ENCODE results near the gene CYTH1.
"Not testable (repeated sequence)": the region's sequence is repeated elsewhere in the genome, so short reads cannot be mapped to it uniquely, and the experiment has no call there.

Gene CYTH1

DNA sequence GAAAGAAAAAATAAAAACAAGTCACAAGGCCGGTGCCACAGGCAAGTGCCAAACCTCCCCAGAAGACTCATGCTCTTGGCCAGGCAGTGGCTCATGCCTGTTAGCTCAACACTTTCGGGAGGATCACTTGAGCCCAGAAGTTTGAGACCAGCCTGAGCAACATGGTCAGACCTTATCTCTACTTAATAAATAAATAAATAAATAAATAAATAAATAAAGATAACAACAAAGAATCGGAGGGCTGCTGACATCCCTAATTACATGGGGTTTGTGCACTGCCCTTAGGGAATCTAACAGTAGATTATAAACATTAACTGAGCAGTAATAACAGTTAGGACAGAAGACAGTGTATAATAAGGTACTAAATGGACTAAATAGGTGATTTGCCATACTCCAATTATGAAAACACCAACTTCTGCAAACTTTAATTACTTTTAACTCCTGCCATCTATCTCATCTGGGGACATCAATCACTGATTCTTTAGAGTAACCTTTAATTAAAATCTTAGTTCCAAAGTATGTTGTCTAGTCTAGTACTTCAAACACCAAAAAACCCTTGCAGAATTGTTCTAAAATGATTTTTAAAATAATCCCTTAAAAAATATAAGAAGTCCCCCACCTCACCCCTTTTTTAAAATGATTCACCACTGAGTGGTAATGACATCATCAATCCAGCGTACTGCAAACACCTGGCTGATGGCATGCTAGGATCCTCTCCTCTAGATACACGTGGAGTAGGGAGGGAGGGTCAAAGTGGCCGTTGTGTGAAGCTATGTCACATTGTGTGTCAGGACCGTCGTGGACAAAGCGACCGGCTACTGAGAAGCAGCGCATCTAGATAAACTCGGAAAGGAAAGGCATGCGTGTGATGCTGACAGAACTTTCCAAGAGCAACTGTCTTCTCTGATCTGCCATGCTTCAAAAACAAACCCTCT lies 28.5 kb downstream of the CYTH1 start:
- DNase-seq, result peak; percentile 16

DNA sequence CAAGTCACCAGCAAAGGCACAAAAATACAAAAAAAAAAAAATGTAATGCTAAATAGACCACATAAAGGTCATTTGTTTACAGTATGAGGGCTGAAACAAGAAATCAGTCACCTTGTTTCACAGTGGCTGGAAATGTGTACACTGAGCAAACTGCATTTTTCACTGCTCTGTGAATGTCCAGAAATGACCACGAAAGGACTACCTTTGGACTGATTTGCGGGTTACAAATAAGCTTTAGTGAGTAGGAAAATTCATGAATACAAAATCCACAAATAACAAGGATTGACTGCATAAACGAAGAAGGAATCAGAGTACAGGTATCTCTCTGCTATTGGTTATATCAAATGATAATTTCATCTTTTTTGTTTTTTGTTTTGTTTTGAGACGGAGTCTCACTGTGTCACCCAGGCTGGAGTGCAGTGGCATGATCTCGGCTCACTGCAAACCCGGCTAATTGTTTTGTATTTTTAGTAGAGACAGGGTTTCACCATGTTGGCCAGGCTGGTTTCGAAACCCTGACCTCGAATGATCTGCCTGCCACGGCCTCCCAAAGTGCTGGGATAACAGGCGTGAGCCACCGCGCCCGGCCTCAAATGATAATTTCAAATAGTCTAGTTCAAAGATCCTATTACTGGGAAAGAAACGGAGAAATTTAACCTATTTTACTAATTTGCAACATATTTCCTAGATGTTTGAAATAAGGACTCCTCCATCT lies 30.5 kb downstream of the CYTH1 start:
- DNase-seq, result no peak

DNA sequence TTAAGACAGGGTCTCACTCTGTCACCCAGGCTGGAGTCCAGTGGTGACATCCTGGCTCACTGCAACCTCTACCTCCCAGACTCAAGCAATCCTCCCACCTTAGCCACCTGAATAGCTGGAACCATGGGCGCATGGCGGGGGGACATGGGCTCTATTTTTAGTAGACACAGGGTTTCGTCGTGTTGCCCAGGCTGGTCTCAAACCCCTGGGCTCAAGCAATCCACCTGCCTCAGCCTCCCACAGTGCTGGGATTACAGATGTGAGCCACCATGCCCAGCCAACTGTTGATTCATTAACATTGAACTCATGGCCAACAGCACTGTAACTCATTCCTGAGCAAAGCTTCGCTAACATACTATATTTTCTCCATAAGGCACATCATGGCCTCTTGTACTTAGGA lies 31.1 kb downstream of the CYTH1 start:
- DNase-seq, result not testable (repeated sequence)

DNA sequence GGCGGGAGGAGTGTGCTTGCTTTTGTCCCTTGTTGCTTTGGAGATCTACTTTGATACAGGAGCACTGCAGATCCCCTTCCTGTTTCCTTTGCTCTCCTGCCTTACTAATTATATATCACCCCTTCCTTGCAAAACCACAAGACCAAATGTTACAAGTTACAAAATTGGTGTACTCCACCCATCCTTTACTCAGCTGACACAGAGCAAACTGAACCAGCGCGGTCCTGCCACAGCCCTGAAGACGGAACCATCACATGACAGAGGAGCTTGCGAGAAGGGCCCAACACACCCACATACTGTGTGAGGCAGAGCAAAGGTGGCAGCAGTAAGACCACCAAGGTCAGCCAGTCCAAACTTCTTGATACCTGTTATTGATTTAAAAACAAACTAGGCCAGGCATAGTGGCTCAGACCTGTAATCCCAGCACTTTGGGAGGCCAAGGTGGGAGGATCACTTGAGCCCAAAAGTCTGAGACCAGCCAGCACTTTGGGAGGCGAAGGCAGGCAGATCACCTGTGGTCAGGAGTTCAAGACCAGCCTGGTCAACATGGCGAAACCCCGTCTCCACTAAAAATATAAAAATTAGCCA lies 33.2 kb downstream of the CYTH1 start:
- peak; percentile 55 for DNase-seq

DNA sequence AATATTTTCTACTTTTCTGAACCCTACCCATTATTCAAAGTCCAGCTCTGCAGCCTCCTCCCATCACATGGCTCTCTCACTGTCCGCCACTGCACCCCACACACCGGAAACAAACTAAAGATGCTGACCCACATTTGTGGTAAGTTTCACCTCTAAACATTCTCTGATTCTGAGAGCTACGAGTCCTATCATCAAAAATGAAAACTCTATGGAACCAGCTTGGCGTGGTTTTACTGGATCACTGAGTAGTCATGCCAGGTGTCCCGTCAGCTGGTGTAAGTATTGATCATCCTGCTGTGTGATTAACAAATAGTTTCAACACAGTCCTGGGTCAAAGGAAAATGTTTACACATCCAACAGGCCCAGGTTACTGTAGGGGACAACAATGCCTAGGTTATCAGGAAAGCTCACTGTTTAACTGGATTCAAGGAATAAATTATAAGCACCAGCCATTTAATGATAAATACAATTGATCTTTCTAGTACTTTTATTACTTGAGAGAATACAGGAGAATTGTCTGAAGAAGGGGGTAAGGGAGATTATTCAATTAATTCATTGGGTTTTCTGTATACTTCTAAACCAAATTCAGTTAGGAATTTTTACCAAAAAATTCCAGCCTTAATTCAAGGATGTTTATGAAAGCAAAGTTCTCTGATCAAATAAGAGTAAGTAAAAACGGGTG lies 33.9 kb downstream of the CYTH1 start:
- DNase-seq, result no peak

DNA sequence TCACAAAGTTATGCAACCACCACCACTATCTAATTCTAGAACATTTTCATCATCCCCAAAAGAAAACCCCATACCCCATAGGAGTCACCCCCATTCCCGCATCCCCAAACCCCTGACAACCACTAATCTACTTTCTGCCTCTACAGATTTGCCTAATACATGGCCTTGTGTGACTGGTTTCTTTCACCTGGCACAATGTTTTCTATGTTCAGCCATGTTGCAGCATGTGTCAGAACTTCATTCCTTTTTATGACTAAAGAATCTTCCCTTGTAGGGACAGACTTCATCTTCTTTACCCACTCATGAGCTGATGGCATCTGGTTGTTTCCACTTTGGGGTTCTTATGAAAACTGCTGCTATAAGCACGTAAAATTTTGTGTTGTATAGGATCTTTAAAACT lies 34.6 kb downstream of the CYTH1 start:
- no peak for DNase-seq

DNA sequence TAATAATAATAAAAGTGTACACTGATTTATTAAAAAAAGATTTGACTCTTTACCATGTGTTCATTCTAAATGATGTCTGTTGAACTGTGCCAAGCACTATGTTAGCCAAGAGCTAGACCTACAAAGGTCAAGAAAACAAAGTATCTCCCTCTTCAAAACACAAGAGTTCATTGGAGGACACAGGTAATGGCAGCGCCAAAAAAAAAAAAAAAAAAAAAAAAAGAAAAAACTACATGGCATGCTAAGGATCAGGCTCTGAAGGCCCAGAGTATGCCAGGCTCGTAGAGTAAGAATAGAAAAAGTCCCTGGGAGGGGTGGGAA lies 35.2 kb downstream of the CYTH1 start:
- no peak for DNase-seq

DNA sequence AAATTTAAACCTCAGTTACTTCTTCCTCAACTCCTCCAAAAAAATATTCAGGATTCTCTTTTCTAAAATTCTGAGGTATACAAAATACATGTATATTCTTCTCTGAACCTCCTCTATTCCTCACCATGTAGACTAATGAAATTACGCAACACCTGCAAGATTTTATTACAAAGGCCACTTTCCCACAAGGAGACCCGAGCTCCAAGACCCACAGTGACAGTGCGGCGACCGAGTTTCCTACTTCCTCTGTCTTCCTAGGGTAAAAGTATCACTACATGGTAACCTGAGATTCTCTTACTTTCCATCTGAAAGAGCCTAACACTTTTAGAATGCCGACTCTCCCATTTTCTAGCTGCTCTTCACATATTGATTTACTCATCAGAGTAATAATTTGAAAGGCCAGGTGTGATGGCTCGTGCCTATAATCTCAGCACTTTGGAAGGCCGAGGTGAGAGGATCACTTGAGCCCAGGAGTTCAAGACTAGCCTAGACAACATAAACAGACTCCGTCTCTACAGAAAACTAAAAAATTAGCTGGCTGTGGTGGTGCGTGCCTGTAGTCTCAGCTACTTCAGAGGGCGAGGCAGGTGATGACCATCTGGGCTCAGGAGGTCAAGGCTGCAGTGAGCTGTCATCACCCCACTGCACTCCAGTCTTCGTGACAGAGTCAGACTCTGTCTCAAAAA lies 35.7 kb downstream of the CYTH1 start:
- DNase-seq, result no peak

DNA sequence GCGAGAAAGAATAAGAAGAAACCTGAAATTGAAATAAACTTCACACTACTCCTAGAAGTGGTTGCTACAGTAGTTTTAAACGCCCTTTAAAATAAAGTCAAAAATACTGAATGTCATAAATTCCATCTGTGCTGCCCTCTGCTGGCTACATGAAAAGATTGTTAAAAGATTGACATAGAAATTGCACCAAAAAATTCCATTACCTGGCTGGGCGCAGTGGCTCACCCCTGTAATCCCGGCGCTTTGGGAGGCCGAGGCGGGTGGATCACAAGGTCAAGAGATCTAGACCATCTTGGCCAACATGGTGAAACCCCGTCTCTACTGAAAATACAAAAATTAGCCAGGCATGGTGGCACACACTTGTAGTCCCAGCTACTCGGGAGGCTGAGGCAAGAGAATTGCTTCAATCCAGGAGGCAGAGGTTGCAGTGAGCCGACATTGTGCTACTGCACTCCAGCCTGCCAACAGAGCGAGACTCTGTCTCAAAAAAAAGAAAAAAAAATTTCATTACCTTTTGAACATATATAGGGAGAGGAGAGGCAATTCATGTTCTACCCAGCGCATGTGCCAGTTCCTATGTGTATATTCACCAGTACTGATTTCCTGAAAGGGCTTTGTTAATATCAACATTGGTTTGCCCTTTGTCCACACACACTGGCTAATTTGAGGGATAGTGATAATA lies 36.5 kb downstream of the CYTH1 start:
- DNase-seq, result peak; percentile 25

DNA sequence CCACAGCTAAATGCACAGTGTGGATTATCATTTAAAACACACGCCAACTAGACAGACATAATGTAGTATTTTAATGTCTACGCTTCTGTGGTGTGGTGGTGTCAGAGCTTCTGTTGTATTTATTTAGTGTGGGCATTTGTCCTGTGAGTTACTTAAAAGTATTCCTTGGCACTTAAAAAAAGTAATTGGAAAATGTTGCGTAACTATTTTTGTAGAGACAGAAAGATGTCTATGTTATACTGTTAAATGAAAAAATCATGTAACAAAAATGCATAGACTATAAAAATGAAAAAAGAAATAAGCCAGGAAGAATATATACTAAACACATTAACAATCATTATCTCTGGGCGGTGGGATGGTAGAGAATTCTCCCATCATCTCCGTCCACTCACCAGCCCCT lies 39.2 kb downstream of the CYTH1 start:
- no peak for DNase-seq

DNA sequence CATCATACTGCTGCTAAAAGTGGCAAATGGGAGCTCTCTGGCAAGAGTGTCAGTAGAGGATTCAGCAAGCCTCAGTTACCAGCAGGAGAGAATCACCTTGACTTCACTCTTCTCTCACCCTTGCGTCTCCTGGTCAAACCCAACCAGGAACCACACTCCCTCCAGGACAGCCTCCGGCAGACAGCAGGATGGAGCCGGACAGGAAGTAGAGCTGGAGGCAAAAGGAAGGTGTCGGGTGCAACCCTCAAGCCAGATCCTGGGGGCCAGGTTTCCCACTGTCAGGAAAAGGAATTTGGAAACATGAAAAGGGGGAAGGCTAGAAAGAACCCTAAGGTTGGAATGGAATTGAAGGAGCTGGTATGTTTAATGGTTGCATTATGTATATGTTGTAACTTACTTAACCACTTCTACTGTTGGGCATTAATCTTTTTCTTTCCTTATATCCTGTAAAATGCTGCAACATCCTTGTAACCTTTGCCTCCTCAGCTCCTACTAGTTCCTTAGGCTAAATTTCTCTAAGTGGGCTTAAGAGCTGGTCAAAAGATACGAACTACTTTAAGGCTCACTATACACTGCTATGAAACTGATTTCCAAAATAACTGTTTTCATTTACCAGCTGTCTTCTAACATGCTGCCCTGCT lies 40.3 kb downstream of the CYTH1 start:
- no peak for DNase-seq

DNA sequence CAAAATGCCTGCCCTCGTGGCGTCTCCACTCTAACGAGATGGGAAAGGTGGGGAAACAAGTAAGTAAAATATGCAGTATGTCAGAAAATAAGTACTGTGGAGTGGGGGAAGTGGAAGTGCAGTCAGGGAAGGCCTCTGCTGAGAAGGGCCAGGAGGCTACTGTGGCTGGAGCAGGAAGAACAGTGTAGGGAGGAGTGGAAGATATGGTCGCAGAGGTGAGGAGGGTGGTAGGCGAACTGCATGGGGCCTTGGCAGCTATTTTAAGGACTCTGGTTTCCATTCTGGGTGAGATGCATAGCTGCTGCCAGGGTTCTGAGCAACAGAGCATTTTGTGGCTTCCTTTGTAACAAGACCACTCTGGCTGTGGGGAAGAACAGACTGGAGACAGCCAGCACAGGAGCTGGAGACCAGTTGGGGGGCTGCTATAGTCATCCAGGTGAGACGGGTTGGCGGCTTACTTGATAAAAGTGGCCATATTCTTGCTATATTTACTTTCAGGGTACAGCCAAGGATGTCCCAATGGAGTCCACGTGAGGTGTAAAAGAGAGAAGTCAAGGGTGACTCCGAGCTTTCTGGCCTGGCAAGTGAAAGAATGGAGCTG lies 42.6 kb downstream of the CYTH1 start:
- DNase-seq, result no peak

DNA sequence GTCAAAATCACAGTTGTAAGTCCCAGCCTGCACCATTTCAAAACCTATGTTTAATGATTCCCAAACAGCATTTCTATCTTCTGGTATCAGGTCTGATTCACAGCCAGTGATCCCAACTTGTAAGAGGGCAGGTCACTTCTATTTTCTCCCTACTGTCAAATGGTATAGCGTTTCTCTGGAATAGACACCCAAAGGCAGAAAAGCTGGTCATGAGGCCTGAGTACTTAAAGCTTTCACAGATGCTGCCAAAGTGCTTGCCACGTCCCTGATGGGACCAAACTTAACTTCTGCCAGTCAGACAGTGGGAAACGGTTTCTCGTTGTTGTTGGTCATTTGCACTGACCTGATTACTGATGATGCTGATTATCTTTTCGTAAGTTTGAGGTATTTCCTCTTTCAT lies 43.4 kb downstream of the CYTH1 start:
- DNase-seq, result no peak

DNA sequence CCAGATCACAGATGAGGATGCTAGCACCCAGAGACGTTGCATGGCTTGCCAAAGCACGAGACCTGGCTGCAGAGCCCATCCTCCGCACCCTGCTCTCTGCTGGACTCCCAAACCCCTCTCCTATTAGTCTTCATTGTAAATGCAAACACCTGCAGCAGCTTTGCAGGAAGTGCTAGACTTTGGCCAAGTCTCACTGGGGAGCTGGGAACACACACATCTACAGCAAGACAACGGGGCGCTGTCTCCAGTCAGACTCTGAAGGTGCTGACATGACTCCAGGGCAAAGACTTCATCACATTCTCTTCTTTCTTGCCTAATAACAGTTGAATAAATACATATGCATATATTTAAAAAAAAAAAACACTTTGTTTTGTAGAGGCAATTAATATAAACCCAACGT lies 43.8 kb downstream of the CYTH1 start:
- no peak for DNase-seq

DNA sequence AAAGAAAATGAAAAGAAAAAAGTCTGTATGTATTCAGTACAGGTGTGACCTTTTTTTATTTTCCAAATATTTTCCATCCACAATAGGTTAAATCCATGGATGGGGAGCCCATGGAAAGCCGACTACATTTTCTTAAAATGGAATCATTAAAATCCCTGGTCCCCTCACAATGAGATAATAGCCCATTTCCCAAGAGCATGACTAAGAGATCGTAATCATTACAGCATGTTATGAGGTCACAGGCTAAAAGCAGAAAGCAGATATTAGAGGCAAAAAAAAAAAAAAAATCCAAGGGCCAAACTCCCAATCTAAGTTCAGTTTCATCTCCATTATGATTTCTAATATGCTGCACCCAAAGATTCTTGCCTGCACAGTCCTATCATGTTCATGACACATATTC lies 44.7 kb downstream of the CYTH1 start:
- peak; percentile 70 for DNase-seq

DNA sequence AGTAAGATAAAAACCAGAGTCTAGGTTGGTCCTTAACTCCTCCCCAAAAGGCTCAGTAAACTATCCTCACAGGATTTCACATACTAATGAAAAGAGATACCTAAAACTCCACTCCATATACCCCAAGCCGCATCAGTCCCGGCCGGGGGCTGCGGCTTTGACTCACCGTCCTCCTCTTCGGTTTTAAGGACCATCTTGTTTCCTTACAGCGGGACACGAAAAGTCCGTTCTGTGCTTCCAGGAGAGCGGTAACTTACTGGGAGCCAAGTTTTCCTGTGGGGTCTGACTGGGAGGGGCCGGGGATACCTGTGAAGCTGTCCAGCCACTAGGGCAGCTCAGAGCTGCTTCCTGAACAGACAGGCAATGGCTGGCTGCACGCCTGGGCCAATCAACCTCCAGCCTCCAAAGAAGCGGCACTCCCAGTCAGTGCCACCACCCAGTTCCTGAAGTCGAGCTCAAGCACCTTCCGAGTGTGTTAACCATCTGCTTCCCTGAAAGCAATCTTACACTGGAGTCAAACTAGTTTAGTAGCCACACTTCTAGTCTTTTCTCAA lies 45.5 kb downstream of the CYTH1 start:
- DNase-seq, result no peak

DNA sequence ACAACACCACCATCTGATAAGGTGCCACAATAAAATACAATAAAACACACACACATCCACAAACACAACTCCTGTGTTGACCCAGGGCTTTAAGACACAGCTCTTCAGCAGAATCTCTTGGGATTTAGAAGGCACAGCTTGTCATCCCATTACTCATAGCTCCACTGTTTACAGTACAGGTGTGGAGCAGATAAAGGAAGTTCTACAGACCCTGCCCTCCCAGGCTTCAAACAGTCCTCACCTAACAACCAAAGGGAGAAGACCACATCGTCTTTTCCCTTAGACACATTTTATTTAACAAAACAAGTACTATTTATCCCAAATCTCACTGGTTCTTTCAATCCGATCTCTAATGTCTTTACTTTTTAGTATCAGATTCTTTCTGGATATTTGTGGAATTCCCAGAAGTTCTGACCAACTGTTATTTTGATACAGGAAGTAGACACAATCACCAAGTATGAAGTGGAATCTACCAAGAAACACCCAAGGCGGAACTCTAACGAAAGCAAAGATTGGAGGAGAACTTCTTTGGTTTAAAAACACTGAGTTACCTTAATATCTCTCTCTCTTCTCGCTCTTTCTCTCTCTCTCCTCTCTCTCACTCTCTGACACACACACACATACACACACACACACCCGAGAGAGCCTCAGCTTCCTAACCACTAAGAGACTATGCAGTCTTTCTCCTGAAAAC lies 46.1 kb downstream of the CYTH1 start:
- DNase-seq, result no peak

DNA sequence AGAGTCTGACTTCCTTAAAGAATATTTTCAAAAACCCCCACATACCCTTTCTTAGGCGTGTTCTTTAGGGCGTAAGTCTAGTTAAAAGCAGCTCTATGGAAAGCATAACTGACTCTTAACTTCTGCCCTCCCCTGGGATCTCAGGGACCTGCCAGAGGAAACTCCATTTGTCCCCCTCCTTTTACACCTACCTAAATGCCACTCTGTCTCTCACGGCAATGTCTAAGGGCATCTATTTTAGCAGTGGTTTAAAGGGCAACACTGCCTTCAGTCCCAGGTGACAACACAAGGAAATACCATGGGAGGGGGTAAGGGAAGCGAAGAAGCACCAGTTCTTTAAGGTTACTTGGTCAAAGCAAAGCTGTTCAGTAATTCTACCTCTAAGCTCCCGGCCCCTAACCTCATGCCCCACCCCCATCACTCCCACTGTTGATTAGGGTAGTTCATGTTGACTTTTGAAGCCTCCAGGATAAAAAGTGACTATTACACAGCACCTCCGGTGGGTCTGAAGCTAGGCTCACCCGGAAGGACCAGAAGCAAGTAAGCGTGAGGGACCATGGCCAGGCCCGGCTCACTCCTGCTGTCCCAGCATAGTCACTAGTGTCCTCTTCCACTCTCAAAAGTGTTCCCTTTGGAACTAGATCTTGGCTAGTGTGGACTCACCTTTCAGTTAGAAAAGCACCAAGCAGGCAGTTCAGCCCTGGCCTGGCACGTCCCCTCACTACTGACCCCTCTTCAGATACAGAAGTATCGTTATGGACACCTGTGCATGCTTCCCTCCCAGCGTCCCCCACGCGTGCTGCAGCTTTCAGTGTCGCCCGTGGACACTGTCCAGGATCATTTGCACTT lies 47.1 kb downstream of the CYTH1 start:
- DNase-seq, result no peak

DNA sequence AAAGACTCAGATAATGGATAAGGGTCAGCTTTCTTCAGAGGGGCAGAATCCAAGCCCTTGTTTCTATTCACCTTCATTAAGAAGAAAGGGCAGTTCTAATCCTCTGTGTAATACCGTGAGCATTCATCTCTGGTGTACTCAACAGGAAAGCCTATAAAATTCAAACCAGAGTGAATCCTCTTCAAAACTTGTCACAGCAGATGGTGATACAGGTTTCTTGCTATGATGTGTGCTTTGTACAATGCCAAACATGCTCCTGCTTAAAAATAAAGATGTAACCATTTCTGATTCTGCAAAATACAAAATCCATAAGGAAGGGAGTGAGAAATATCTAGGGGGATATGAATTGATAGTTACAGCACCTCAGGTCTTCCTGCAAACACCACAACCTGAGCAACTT lies 49.7 kb downstream of the CYTH1 start:
- DNase-seq, result no peak
